Peyer's patch (tissue), 4 donors: ENCODE results near the gene CHST3. TPM values are rescaled to one million over a fixed set of nuclear protein-coding genes. Genes with fewer than 3 reads are reported as not detected.

Experiments
- DNase-seq, 3 donors: peaks; one replicate each; pipeline ENCODE4 v3.0.0-alpha.2; 2017 to 2019
- H3K27ac ChIP-seq, 4 donors: fragments of 200-600 bp; sonication (generic); one replicate each; pipeline ENCODE4 v1.5.1; 2016 to 2019
- H3K27me3 ChIP-seq, 2 donors: fragments of 200-600 bp; sonication (generic); one replicate each; pipeline ENCODE4 v1.5.1; 2019
- H3K36me3 ChIP-seq, 3 donors: fragments of 200-600 bp; sonication (generic); one replicate each; pipeline ENCODE4 v1.5.1; 2016 to 2019
- H3K4me1 ChIP-seq, 4 donors: fragments of 200-600 bp; sonication (generic); one replicate each; pipeline ENCODE4 v1.5.1; 2016 to 2019
- H3K4me3 ChIP-seq, 4 donors: fragments of 200-600 bp; sonication (generic); 1 replicate in 3 of 4; 2 replicates in 1 of 4; pipeline ENCODE4 v1.5.1; 2016 to 2019; ENCODE audit warnings: mild to moderate bottlenecking in 1 of 4
- H3K9me3 ChIP-seq, 4 donors: fragments of 200-600 bp; sonication (generic); one replicate each; pipeline ENCODE4 v1.5.1; 2016 to 2019; ENCODE audit warnings: mild to moderate bottlenecking in 1 of 4
- CTCF ChIP-seq, 6 experiments: fragments of 450-650 bp in 4 of 6; fragments of 200-600 bp in 2 of 6; sonication (generic) in 1 of 6; IDR thresholded peaks; one replicate each; pipeline ENCODE4 v1.5.1; 2017 to 2019; ENCODE audit warnings: antibody characterized with exemption in 6 of 6, mild to moderate bottlenecking in 3 of 6, moderate library complexity in 1 of 6
- POLR2A ChIP-seq, 2 donors: fragments of 450-650 bp; IDR thresholded peaks; one replicate each; pipeline ENCODE4 v1.5.1; 2017; ENCODE audit warnings: antibody characterized with exemption in 2 of 2, mild to moderate bottlenecking in 2 of 2, moderate library complexity in 2 of 2
- total RNA-seq, 4 donors: library from RNA; depleted of rRNA; stranded (reverse); fragments of >200 nt; gene quantifications; one replicate each; pipeline ENCODE4 v1.1.0, GENCODE V29; 2016

CHST3 gene
- total RNA-seq, 4 donors from 2014 or later, result 0.88 to 9.1 (median 3.0) TPM

- Histone ChIP-seq H3K27ac (peak overlapping the region; percentile 47 to 91 (median 62)), H3K4me1 (peaks cover 0 to 26% (median 0%) of the 10 kb centered on the region in 4 donors), H3K4me3 (no peak overlapping the region), H3K27me3 (no peaks in the 10 kb centered on the region), H3K9me3 (no peaks in the 10 kb centered on the region), H3K36me3 (no peaks in the 10 kb centered on the region)
- DNase-seq, result no peak
- TF ChIP-seq CTCF (IDR thresholded peaks at IDR 0.05) (no peak), POLR2A (IDR thresholded peaks at IDR 0.05) (no peak)
Measured at GRCh38 chr10:72010234-72010973, 46.2 kb downstream of the CHST3 start.

GRCh38 chr10:72011016-72011415 is 46.8 kb downstream of the CHST3 start:
- TF ChIP-seq CTCF (IDR thresholded peaks at IDR 0.05), result no peak
- no peak for TF ChIP-seq POLR2A (IDR thresholded peaks at IDR 0.05)
- Histone ChIP-seq H3K36me3 (no peaks in the 10 kb centered on the region), H3K4me3 (no peak overlapping the region), H3K9me3 (no peaks in the 10 kb centered on the region), H3K27ac (peak overlapping the region in 3 of 4 donors; percentile 4 to 91 (median 47)), H3K27me3 (no peaks in the 10 kb centered on the region), H3K4me1 (peaks cover 0 to 31% (median 1%) of the 10 kb centered on the region in 4 donors)
- DNase-seq, result no peak

- peaks cover 0 to 34% (median 1%) of the 10 kb centered on the region in 4 donors for H3K4me1 ChIP-seq
- peak overlapping the region in 1 of 4 donors; percentile 4 for H3K27ac ChIP-seq
Measured at GRCh38 chr10:72011468-72011867, 47.3 kb downstream of the CHST3 start.

GRCh38 chr10:72011976-72012512 is 47.8 kb downstream of the CHST3 start:
- no peaks in the 10 kb centered on the region for H3K36me3 ChIP-seq
- H3K9me3 ChIP-seq, result no peaks in the 10 kb centered on the region
- H3K27me3 ChIP-seq, result no peaks in the 10 kb centered on the region
- H3K27ac ChIP-seq, result peak overlapping the region in 1 of 4 donors; percentile 4
- no peak for DNase-seq
- TF ChIP-seq POLR2A (IDR thresholded peaks at IDR 0.05) (no peak), CTCF (IDR thresholded peaks at IDR 0.05) (no peak)
- peaks cover 0 to 32% (median 1%) of the 10 kb centered on the region in 4 donors for H3K4me1 ChIP-seq
- H3K4me3 ChIP-seq, result no peak overlapping the region

More at GRCh38 chr10:72011468-72011867, 47.3 kb downstream of the CHST3 start:
- DNase-seq, result no peak
- TF ChIP-seq CTCF (IDR thresholded peaks at IDR 0.05), result no peak
- TF ChIP-seq POLR2A (IDR thresholded peaks at IDR 0.05), result no peak
- Histone ChIP-seq H3K9me3 (no peaks in the 10 kb centered on the region), H3K36me3 (no peaks in the 10 kb centered on the region), H3K4me3 (no peak overlapping the region), H3K27me3 (no peaks in the 10 kb centered on the region)

- H3K4me1 ChIP-seq, result peaks cover 0 to 32% (median 1%) of the 10 kb centered on the region in 4 donors
- no peak for TF ChIP-seq CTCF (IDR thresholded peaks at IDR 0.05)
- no peak for TF ChIP-seq POLR2A (IDR thresholded peaks at IDR 0.05)
- H3K27me3 ChIP-seq, result no peaks in the 10 kb centered on the region
- no peak for DNase-seq
- H3K9me3 ChIP-seq, result no peaks in the 10 kb centered on the region
- no peak overlapping the region for H3K4me3 ChIP-seq
- H3K36me3 ChIP-seq, result no peaks in the 10 kb centered on the region
- H3K27ac ChIP-seq, result no peak overlapping the region
Measured at GRCh38 chr10:72012796-72013195, 48.6 kb downstream of the CHST3 start.
